Muscle layer of colon (tissue), 2 donors: ENCODE results near the gene NNMT.
"Not testable (repeated sequence)": the region's sequence is repeated elsewhere in the genome, so short reads cannot be mapped to it uniquely, and the experiment has no call there.

Experiments used
- H3K27ac ChIP-seq: one replicate; pipeline ENCODE4 v1.7.0; 2013; ENCODE audit warnings: low read depth, mild to moderate bottlenecking, low read length, moderate library complexity
- H3K27me3 ChIP-seq, 2 donors: one replicate each; pipeline ENCODE4 v1.7.0; 2013; ENCODE audit warnings: low read length in 2 of 2, mild to moderate bottlenecking in 2 of 2; ENCODE audit not compliant: insufficient read depth in 2 of 2, control insufficient read depth in 1 of 2
- H3K36me3 ChIP-seq: one replicate; pipeline ENCODE4 v1.7.0; 2013; ENCODE audit warnings: mild to moderate bottlenecking, low read length; ENCODE audit not compliant: insufficient read depth
- H3K4me1 ChIP-seq: one replicate; pipeline ENCODE4 v1.7.0; 2013; ENCODE audit warnings: mild to moderate bottlenecking, low read length; ENCODE audit not compliant: insufficient read depth
- H3K4me3 ChIP-seq, 2 donors: one replicate each; pipeline ENCODE4 v1.7.0; 2013; ENCODE audit warnings: low read length in 2 of 2, low read depth in 1 of 2, mild to moderate bottlenecking in 1 of 2, moderate library complexity in 1 of 2
- H3K9ac ChIP-seq: one replicate; pipeline ENCODE4 v1.7.0; 2013; ENCODE audit warnings: low read length
- H3K9me3 ChIP-seq: one replicate; pipeline ENCODE4 v1.7.0; 2013; ENCODE audit warnings: mild to moderate bottlenecking, low read length
- donor health status: abdominal sarcoma.
- donor health status: Adenocarcinoma of cecum.

Gene NNMT

GRCh38 chr11:114316980-114317786 is 21.0 kb downstream of the NNMT start:
- H3K27me3 ChIP-seq, result no peaks in the 10 kb centered on the region
- H3K4me3 ChIP-seq, result no peak overlapping the region
- no peaks in the 10 kb centered on the region for H3K9me3 ChIP-seq
- H3K36me3 ChIP-seq, result no peaks in the 10 kb centered on the region
- no peak overlapping the region for H3K27ac ChIP-seq
- no peaks in the 10 kb centered on the region for H3K4me1 ChIP-seq
- no peak overlapping the region for H3K9ac ChIP-seq

- no peak overlapping the region for H3K9ac ChIP-seq
Measured at GRCh38 chr11:114317787-114318137, 21.6 kb downstream of the NNMT start.

GRCh38 chr11:114318361-114318760 is 22.2 kb downstream of the NNMT start:
- no peaks in the 10 kb centered on the region for H3K9me3 ChIP-seq
- no peak overlapping the region for H3K4me3 ChIP-seq
- no peak overlapping the region for H3K27ac ChIP-seq
- no peaks in the 10 kb centered on the region for H3K36me3 ChIP-seq
- H3K4me1 ChIP-seq, result no peaks in the 10 kb centered on the region
- no peaks in the 10 kb centered on the region for H3K27me3 ChIP-seq
- no peak overlapping the region for H3K9ac ChIP-seq

More at GRCh38 chr11:114317787-114318137, 21.6 kb downstream of the NNMT start:
- Histone ChIP-seq H3K9me3 (no peaks in the 10 kb centered on the region), H3K27me3 (no peaks in the 10 kb centered on the region), H3K4me1 (no peaks in the 10 kb centered on the region), H3K27ac (no peak overlapping the region), H3K4me3 (no peak overlapping the region), H3K36me3 (no peaks in the 10 kb centered on the region)

- no peak overlapping the region for H3K27ac ChIP-seq
- no peaks in the 10 kb centered on the region for H3K36me3 ChIP-seq
- H3K4me1 ChIP-seq, result no peaks in the 10 kb centered on the region
- H3K4me3 ChIP-seq, result no peak overlapping the region
- H3K9ac ChIP-seq, result no peak overlapping the region
- no peaks in the 10 kb centered on the region for H3K27me3 ChIP-seq
- H3K9me3 ChIP-seq, result no peaks in the 10 kb centered on the region
Measured at GRCh38 chr11:114319716-114320328, 23.6 kb downstream of the NNMT start.

- Histone ChIP-seq H3K9me3 (no peaks in the 10 kb centered on the region), H3K9ac (no peak overlapping the region), H3K4me1 (no peaks in the 10 kb centered on the region), H3K36me3 (no peaks in the 10 kb centered on the region), H3K27ac (no peak overlapping the region), H3K27me3 (no peaks in the 10 kb centered on the region), H3K4me3 (no peak overlapping the region)
Measured at GRCh38 chr11:114321621-114322257, 25.5 kb downstream of the NNMT start.

GRCh38 chr11:114322934-114323333 is 26.7 kb downstream of the NNMT start:
- Histone ChIP-seq H3K9me3 (no peaks in the 10 kb centered on the region), H3K4me1 (no peaks in the 10 kb centered on the region), H3K36me3 (no peaks in the 10 kb centered on the region), H3K4me3 (no peak overlapping the region), H3K27me3 (no peaks in the 10 kb centered on the region), H3K9ac (no peak overlapping the region), H3K27ac (no peak overlapping the region)

GRCh38 chr11:114326151-114326550 is 30.0 kb downstream of the NNMT start:
- Histone ChIP-seq H3K4me1 (no peaks in the 10 kb centered on the region), H3K9me3 (peaks cover 6% of the 10 kb centered on the region), H3K9ac (no peak overlapping the region), H3K27me3 (no peaks in the 10 kb centered on the region), H3K27ac (no peak overlapping the region), H3K36me3 (no peaks in the 10 kb centered on the region), H3K4me3 (no peak overlapping the region)

GRCh38 chr11:114326776-114327175 is 30.6 kb downstream of the NNMT start:
- H3K9me3 ChIP-seq, result peaks cover 6% of the 10 kb centered on the region
- H3K4me1 ChIP-seq, result no peaks in the 10 kb centered on the region
- H3K9ac ChIP-seq, result no peak overlapping the region
- no peak overlapping the region for H3K27ac ChIP-seq
- no peaks in the 10 kb centered on the region for H3K36me3 ChIP-seq
- no peaks in the 10 kb centered on the region for H3K27me3 ChIP-seq
- H3K4me3 ChIP-seq, result no peak overlapping the region

GRCh38 chr11:114330373-114330772 is 34.2 kb downstream of the NNMT start:
- Histone ChIP-seq H3K36me3 (no peaks in the 10 kb centered on the region), H3K9me3 (peaks cover 6% of the 10 kb centered on the region), H3K27me3 (no peaks in the 10 kb centered on the region), H3K4me1 (no peaks in the 10 kb centered on the region), H3K9ac (no peak overlapping the region), H3K27ac (no peak overlapping the region), H3K4me3 (no peak overlapping the region)

GRCh38 chr11:114340311-114341131 is 44.3 kb downstream of the NNMT start:
- no peaks in the 10 kb centered on the region for H3K36me3 ChIP-seq
- no peaks in the 10 kb centered on the region for H3K9me3 ChIP-seq
- H3K4me1 ChIP-seq, result no peaks in the 10 kb centered on the region
- no peaks in the 10 kb centered on the region for H3K27me3 ChIP-seq
- H3K9ac ChIP-seq, result no peak overlapping the region
- peak overlapping the region; percentile 8 to 30 for H3K4me3 ChIP-seq
- H3K27ac ChIP-seq, result no peak overlapping the region

GRCh38 chr11:114341667-114342066 is 45.5 kb downstream of the NNMT start:
- H3K27me3 ChIP-seq, H3K9me3 ChIP-seq, H3K27ac ChIP-seq, H3K4me3 ChIP-seq, H3K4me1 ChIP-seq, H3K36me3 ChIP-seq, H3K9ac ChIP-seq: not testable (repeated sequence)
